Kidney (tissue), 14 donors: ENCODE results near the gene PLRG1. TPM values are rescaled to one million over a fixed set of nuclear protein-coding genes. Genes with fewer than 3 reads are reported as not detected.

Experiments
- DNase-seq, 5 donors: peaks; one replicate each; pipeline ENCODE4 v3.0.0-alpha.2; 2013 to 2020
- FAIRE-seq: peaks from 2 replicates; lab custom pipeline; 2012; peaks lifted over from hg19 to GRCh38; lab: Jason Lieb, UNC
- H3K27ac ChIP-seq, 2 donors: one replicate each; pipeline ENCODE4 v1.7.0; 2013; ENCODE audit warnings: low read depth in 2 of 2, low read length in 2 of 2, inconsistent platforms in 1 of 2
- H3K27me3 ChIP-seq: one replicate; pipeline ENCODE4 v1.7.1; 2013; ENCODE audit warnings: low read length, inconsistent platforms; ENCODE audit not compliant: control insufficient read depth, insufficient read depth
- H3K36me3 ChIP-seq, 3 donors: one replicate each; pipeline versions ENCODE4 v1.7.0 to v1.7.1; 2013; ENCODE audit warnings: low read length in 3 of 3, control low read depth in 1 of 3, inconsistent platforms in 1 of 3; ENCODE audit not compliant: insufficient read depth in 3 of 3, control insufficient read depth in 2 of 3
- H3K4me1 ChIP-seq, 3 donors: one replicate each; pipeline versions ENCODE4 v1.7.0 to v1.7.1; 2013; ENCODE audit warnings: low read length in 3 of 3, inconsistent platforms in 1 of 3, low read depth in 1 of 3; ENCODE audit not compliant: control insufficient read depth in 2 of 3, insufficient read depth in 2 of 3
- H3K4me3 ChIP-seq, 3 donors: one replicate each; pipeline versions ENCODE4 v1.7.0 to v1.8.1; 2013; ENCODE audit warnings: low read length in 3 of 3, control low read depth in 1 of 3, inconsistent platforms in 1 of 3
- H3K9ac ChIP-seq, 3 donors: one replicate each; pipeline versions ENCODE4 v1.7.0 to v1.7.1; 2013; ENCODE audit warnings: low read length in 3 of 3, control low read depth in 1 of 3, inconsistent platforms in 1 of 3
- H3K9me3 ChIP-seq, 3 donors: one replicate each; pipeline versions ENCODE4 v1.7.0 to v1.7.1; 2013; ENCODE audit warnings: low read length in 3 of 3, control low read depth in 1 of 3, inconsistent platforms in 1 of 3; ENCODE audit not compliant: control insufficient read depth in 2 of 3, insufficient read depth in 1 of 3
- CTCF ChIP-seq: IDR thresholded peaks from 3 replicates; pipeline ENCODE4 v1.5.1; 2012; ENCODE audit warnings: mild to moderate bottlenecking, moderate library complexity, borderline replicate concordance; ENCODE audit not compliant: insufficient read depth; ENCODE audit errors: extremely low read depth
- intact Hi-C: fragments of 100-400 bp; cut with DNase I; formaldehyde crosslinking; loops from one replicate; pipeline ENCODE4 v1.11.1; 2022
- polyA plus RNA-seq: library from polyadenylated mRNA; stranded (reverse); fragments of 350-450 nt; fragmentation: Illumina TruSeq; extraction: RNeasy Lipid Tissue Mini Kit (QIAGEN cat#74804); gene quantifications from one replicate; pipeline ENCODE4 v1.2.3, GENCODE V29; 2014; ENCODE audit warnings: low read depth, low replicate concordance; ENCODE audit not compliant: insufficient read depth
- total RNA-seq: library from RNA; stranded (reverse); fragmentation: NEBNext Ultra II Directional; extraction: Animal tissue kit (Norgen Biotek cat#: 25700); gene quantifications from one replicate; pipeline ENCODE4 v1.2.1, GENCODE V29; 2021
- donor health status: control.
- donor health status: control.
- donor health status: control.
- donor health status: control.
- donor health status: control.
- donor health status: DM: yes; HTN: yes; CAD: no.
- donor health status: Normal renal cell carcinoma (clear cell type).

Gene PLRG1
- total and polyA plus RNA-seq, 2 donors from 2014 or later, result 54.6 to 69.7 TPM

DNA sequence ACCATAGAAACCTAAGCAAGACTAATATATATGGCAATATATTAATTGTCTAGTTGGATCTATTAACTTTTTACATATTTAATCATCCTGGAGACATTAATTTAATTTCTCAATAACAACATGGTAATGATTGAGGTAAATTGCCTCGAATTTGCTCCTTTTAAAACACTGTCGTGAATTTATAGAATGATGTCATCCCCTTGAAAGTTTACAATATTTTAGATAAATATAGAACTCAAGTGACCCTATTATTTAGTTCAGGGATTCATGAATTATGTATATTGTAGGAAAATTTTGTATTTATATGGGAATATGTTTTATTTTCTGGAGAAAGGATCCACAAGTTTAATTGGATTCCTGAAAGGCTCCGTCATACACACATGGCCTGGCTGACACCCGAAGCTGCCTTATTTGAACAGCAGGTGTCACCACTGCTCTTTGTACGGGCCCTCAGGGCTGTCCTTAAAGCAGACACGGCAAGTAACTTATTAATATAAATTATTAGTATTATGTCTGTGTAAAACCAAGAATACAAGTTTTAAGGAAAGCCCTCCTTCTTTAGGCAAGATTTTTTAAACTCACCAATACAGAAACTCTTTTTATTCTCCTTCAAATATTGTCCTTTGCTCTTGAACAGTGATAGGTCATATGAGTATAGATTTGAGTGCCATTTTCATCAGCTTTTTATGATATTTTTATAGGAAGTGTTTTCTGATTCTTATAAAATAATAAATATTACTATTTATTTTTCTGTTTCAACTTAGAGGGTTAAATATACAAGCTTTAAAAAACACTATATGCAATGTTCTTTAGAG lies 1.9 kb upstream of the PLRG1 start:
- Histone ChIP-seq H3K4me1 (peaks cover 3 to 10% (median 5%) of the 10 kb centered on the region in 3 donors), H3K27ac (no peak overlapping the region), H3K4me3 (no peak overlapping the region), H3K36me3 (peaks cover 0 to 4% (median 0%) of the 10 kb centered on the region in 3 donors), H3K9me3 (no peaks in the 10 kb centered on the region), H3K27me3 (no peaks in the 10 kb centered on the region), H3K9ac (no peak overlapping the region)
- peak; percentile 75 for TF ChIP-seq CTCF
- intact Hi-C loops, result loop anchor here (10.0 kb wide), 1 partner anchor 73 kb away; no protein-coding TSS in a partner anchor
- DNase-seq (peak; percentile 78 to 90 (median 81)), FAIRE-seq (peak; percentile 96)

DNA sequence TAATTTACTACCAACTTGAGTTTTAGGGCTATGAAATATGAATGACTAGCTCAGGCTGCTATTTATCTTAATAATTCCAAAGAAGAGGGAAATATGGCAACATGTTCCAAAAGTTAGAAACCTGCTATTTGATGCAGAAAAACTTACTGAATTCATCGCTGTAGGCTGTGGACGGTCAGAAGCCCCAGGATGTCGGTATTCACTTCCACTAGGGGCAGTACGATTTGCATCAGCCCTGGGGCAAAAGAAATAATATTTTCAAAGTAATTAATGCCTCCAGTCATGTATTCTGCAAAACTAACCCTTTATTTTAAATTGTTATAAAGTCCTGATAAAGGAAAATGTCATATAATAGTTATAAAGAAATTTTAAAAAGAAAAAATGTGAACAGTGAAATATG lies 4.5 kb downstream of the PLRG1 start:
- TF ChIP-seq CTCF, result no peak
- no peaks in the 10 kb centered on the region for H3K27me3 ChIP-seq
- H3K27ac ChIP-seq, result no peak overlapping the region
- intact Hi-C loops, result no loop called here
- H3K4me3 ChIP-seq, result no peak overlapping the region
- FAIRE-seq (no peak), DNase-seq (no peak)
- H3K9me3 ChIP-seq, result no peaks in the 10 kb centered on the region
- H3K4me1 ChIP-seq, result peaks cover 3 to 10% (median 5%) of the 10 kb centered on the region in 3 donors
- peaks cover 13 to 53% (median 30%) of the 10 kb centered on the region in 3 donors for H3K36me3 ChIP-seq
- H3K9ac ChIP-seq, result no peak overlapping the region

DNA sequence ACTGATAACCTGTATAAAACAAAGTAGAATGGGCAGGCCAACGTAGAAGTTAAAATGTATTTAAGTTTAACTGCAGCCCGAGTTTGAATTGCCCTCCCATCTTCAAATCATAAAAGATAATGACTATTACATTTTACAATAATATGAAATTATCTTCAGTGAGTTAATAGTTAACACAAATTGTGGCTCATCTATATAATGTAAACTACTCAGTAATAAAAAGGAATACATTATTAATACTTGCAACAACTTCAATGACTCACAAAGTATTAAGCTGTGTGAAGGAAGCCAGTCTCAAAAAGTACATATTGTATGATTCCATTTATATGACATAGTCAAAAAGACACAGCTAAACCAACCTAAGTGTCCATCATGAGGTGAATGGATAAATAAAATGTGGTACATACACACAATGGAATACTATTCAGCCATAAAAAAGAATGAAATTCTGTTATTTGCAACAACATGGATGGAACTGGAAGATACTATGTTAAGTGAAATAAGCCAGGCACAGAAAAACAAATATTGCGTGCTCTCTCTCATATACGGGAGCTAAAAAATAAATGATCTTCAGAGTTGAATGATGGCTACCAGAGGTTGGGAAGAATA lies 7.8 kb downstream of the PLRG1 start:
- Histone ChIP-seq H3K27me3 (no peaks in the 10 kb centered on the region), H3K9me3 (no peaks in the 10 kb centered on the region), H3K36me3 (peaks cover 25 to 72% (median 53%) of the 10 kb centered on the region in 3 donors), H3K4me1 (no peaks in the 10 kb centered on the region), H3K4me3 (no peak overlapping the region), H3K27ac (no peak overlapping the region), H3K9ac (no peak overlapping the region)
- no peak for TF ChIP-seq CTCF
- intact Hi-C loops, result no loop called here
- DNase-seq, result no peak
- FAIRE-seq, result no peak
